Cardiac fibroblast (primary cell): ENCODE measurements around the gene MRPL38.

Experiments
- DNase-seq, 2 donors: peaks; one replicate each; pipeline versions ENCODE4 v3.0.0 to v3.0.0-alpha.2; 2010; ENCODE audit warnings: low read depth in 2 of 2
- H3K4me3 ChIP-seq, 2 donors: replicated peaks in 1 of 2; 1 replicate in 1 of 2; 2 replicates in 1 of 2; pipeline ENCODE4 v1.5.1; 2011; ENCODE audit warnings: low read depth in 2 of 2, low read length in 2 of 2, mild to moderate bottlenecking in 2 of 2, moderate library complexity in 1 of 2
- CTCF ChIP-seq: IDR thresholded peaks from one replicate; pipeline ENCODE4 v1.5.1; 2011; ENCODE audit warnings: low read depth, mild to moderate bottlenecking, low read length, inconsistent platforms

The MRPL38 gene

GRCh38 chr17:75906143-75906884 lies 1.6 kb upstream of the MRPL38 start:
- no peak overlapping the region for H3K4me3 ChIP-seq
- DNase-seq, result no peak
- no peak for TF ChIP-seq CTCF

- DNase-seq, result no peak
- no peak for TF ChIP-seq CTCF
- H3K4me3 ChIP-seq, result no peak overlapping the region
Measured at GRCh38 chr17:75902406-75902805, 2.3 kb downstream of the MRPL38 start.

- no peak overlapping the region for H3K4me3 ChIP-seq
- no peak for TF ChIP-seq CTCF
- no peak for DNase-seq
Measured at GRCh38 chr17:75901727-75902126, 3.0 kb downstream of the MRPL38 start.

- no peak for DNase-seq
- no peak for TF ChIP-seq CTCF
- H3K4me3 ChIP-seq, result no peak overlapping the region
Measured at GRCh38 chr17:75900691-75901533, 3.8 kb downstream of the MRPL38 start.

GRCh38 chr17:75899767-75900468 lies 4.8 kb downstream of the MRPL38 start:
- no peak for TF ChIP-seq CTCF
- no peak for DNase-seq
- no peak overlapping the region for H3K4me3 ChIP-seq

GRCh38 chr17:75899353-75899752 lies 5.3 kb downstream of the MRPL38 start:
- H3K4me3 ChIP-seq, result no peak overlapping the region
- no peak for DNase-seq
- no peak for TF ChIP-seq CTCF
